Heart right ventricle (tissue), 16 donors: ENCODE measurements around the gene MFNG. TPM values are rescaled to one million over a fixed set of nuclear protein-coding genes. Genes with fewer than 3 reads are reported as not detected.
A peak's percentile ranks its signal among the peaks of the same experiment; 100 is the strongest.

Experiments
- ATAC-seq, 8 donors: fragments of 200-7000 bp; cut with Tn5 transposase; one replicate each; pipeline ENCODE4 v1.9.1; 2020; ENCODE audit warnings: mild to moderate bottlenecking in 8 of 8, moderate library complexity in 8 of 8, moderate number of reproducible peaks in 1 of 8
- DNase-seq, 2 donors: peaks; one replicate each; pipeline ENCODE4 v3.0.0-alpha.2; 2020
- H3K27ac ChIP-seq, 10 donors: fragments of 200-600 bp; sonication (generic) in 2 of 10; one replicate each; pipeline versions ENCODE4 v1.5.0 to v1.8.0; 2020 to 2022; ENCODE audit warnings: mild to moderate bottlenecking in 3 of 10
- H3K27me3 ChIP-seq, 7 donors: fragments of 200-600 bp; one replicate each; pipeline ENCODE4 v1.8.0; 2021 to 2022; ENCODE audit warnings: mild to moderate bottlenecking in 2 of 7
- H3K36me3 ChIP-seq, 9 donors: fragments of 200-600 bp; sonication (generic) in 1 of 9; one replicate each; pipeline versions ENCODE4 v1.5.0 to v1.8.0; 2020 to 2022; ENCODE audit warnings: mild to moderate bottlenecking in 2 of 9
- H3K4me1 ChIP-seq, 9 donors: fragments of 200-600 bp; sonication (generic) in 1 of 9; one replicate each; pipeline versions ENCODE4 v1.5.0 to v1.8.0; 2020 to 2022; ENCODE audit warnings: mild to moderate bottlenecking in 4 of 9
- H3K4me3 ChIP-seq, 10 donors: fragments of 200-600 bp; sonication (generic) in 2 of 10; one replicate each; pipeline versions ENCODE4 v1.5.0 to v1.8.0; 2020 to 2022; ENCODE audit warnings: mild to moderate bottlenecking in 7 of 10, moderate library complexity in 2 of 10
- H3K9me3 ChIP-seq, 11 donors: fragments of 200-600 bp in 10 of 11; sonication (generic) in 2 of 11; one replicate each; pipeline versions ENCODE4 v1.5.0 to v1.8.0; 2013 to 2022; ENCODE audit warnings: mild to moderate bottlenecking in 2 of 11, control low read depth in 1 of 11, moderate library complexity in 1 of 11
- WGBS, 2 donors: extraction: QIAGEN DNeasy Blood & Tissue Kit; methylation state at CpG; one replicate each; pipeline ENCODE4 v1.1.7; 2013; ENCODE audit warnings: inconsistent platforms in 1 of 2; 5-methylcytosine and 5-hydroxymethylcytosine counted together
- intact Hi-C, 10 donors: fragments of 100-400 bp; cut with DNase I; formaldehyde crosslinking; loops; one replicate each; pipeline versions ENCODE4 v1.11.1 to v1.14.2; 2022
- polyA plus RNA-seq, 2 donors: library from polyadenylated mRNA; stranded (reverse); fragments of 200-250 nt; gene quantifications; one replicate each; pipeline ENCODE4 v1.2.3, GENCODE V29; 2013
- total RNA-seq, 10 donors: library from RNA; stranded (reverse); fragmentation: NEBNext Ultra II Directional in 3 of 10; extraction: Animal tissue kit (Norgen Biotek cat#: 25700) in 3 of 10; gene quantifications; one replicate each; pipeline versions ENCODE4 v1.2.1 to v1.2.4, GENCODE V29; 2021 to 2023
- TF ChIP-seq, protein P1 (sequence below), 9 donors: fragments of 200-600 bp; sonication (generic) in 2 of 9; IDR thresholded peaks; one replicate each; pipeline versions ENCODE4 v1.5.0 to v1.8.0; 2021 to 2022; ENCODE audit warnings: antibody characterized with exemption in 9 of 9, mild to moderate bottlenecking in 5 of 9, moderate library complexity in 1 of 9
- donor health status: Arrhythmogenic right ventricular cardiomyopathy.
- donor health status: ischemic (EF 13 %, LVEDD 7.1; RV severe dilation, severe dysfunction).
- donor health status: healthy with polysubstance abuse.
- donor health status: DM: no; HTN: yes; CAD: no.
- donor health status: DM: no; HTN: no; CAD: no.
- donor health status: ischemic (EF 25% LVEDD 6.9; RV normal size, moderate dysfunction).
- donor health status: ischemic (EF 25% LVEDD 5.7; RV mildly dilated, moderate dysfunction).
- donor health status: healthy.
- donor health status: DM: yes; HTN: yes; CAD: no.
- donor health status: Ischemic cardiomyopathy.
- donor health status: ischemic (EF 35%, LVEDD 5.7; RV mildly dilated, moderate dysfunction).
- donor health status: nonischemic (EF 11% LVEDD 7.7; RV severe dilation, severe dysfunction).
- donor health status: DM: yes; HTN: yes; CAD: no.
- donor health status: PGD.
- donor health status: ischemic (EF 29% LVEDD 5.4; RV normal size, mild dysfunction).
- donor health status: nonischemic (EF 23%, LVEDD 6.1; RV moderate dilation, normal function).

MFNG gene
- total and polyA plus RNA-seq, 12 donors = 5.1 to 19.4 (median 8.8) TPM

DNA sequence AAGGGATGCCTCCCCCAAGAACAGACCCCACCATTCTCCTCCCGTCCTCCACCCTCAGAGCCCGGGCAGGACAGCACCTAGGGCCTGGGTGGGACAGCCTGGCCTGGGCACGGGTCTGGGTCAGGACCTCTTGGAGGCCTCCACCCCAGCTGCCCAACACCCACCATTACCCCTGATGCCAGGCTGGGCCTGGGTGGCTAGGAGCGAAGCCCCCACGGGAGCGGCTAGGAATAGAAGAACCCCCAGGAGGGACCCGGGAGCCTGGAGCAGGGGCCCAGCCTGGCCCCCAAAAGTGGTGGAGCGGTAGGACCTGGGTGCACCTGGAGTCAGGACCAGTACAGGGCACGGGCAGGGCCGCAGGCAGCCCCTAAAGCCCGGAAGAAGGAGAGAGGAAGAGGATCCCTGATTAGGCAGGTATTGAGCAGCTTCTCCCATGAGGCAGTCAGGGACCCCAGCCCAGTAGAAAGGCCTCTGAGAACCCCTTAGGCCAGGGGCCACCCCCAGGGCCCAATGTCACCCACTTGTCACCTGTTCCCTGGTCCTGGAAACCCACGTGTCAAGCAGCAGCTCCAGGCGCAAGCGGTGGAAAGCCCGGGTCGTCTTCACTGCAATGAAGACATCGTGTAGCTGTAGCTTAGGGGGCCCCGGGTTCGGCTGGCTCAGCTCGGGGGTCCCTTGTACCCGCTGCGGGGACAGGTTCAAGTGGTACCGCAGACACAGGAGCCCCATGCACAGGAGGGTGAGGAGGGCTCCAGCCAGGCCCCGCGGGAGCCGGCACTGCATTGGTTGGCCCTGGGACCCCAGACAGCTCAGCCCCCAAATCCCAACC lies 575 bp downstream of the MFNG start:
- Histone ChIP-seq H3K27me3 (peaks cover 0 to 20% (median 0%) of the 10 kb centered on the region in 7 donors), H3K9me3 (no peaks in the 10 kb centered on the region), H3K27ac (peak overlapping the region; percentile 68 to 97 (median 86)), H3K4me3 (peak overlapping the region in 9 of 10 donors; percentile 34 to 74 (median 53)), H3K36me3 (peaks cover 0 to 16% (median 0%) of the 10 kb centered on the region in 9 donors), H3K4me1 (peaks cover 0 to 44% (median 33%) of the 10 kb centered on the region in 9 donors)
- no peak for DNase-seq
- 54 to 57% methylated on average over 26 of the region's 26 CpGs for WGBS, 2 donors
- TF ChIP-seq, protein P1, sequence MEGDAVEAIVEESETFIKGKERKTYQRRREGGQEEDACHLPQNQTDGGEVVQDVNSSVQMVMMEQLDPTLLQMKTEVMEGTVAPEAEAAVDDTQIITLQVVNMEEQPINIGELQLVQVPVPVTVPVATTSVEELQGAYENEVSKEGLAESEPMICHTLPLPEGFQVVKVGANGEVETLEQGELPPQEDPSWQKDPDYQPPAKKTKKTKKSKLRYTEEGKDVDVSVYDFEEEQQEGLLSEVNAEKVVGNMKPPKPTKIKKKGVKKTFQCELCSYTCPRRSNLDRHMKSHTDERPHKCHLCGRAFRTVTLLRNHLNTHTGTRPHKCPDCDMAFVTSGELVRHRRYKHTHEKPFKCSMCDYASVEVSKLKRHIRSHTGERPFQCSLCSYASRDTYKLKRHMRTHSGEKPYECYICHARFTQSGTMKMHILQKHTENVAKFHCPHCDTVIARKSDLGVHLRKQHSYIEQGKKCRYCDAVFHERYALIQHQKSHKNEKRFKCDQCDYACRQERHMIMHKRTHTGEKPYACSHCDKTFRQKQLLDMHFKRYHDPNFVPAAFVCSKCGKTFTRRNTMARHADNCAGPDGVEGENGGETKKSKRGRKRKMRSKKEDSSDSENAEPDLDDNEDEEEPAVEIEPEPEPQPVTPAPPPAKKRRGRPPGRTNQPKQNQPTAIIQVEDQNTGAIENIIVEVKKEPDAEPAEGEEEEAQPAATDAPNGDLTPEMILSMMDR (IDR thresholded peaks at IDR 0.05) = no peak
- peak in 6 of 8 donors; percentile 1 to 5 (median 4) for ATAC-seq
- intact Hi-C loops = loop anchor here in 1 of 10 donors (2.0 kb wide), 1 partner anchor 15 kb away; no protein-coding TSS in a partner anchor

DNA sequence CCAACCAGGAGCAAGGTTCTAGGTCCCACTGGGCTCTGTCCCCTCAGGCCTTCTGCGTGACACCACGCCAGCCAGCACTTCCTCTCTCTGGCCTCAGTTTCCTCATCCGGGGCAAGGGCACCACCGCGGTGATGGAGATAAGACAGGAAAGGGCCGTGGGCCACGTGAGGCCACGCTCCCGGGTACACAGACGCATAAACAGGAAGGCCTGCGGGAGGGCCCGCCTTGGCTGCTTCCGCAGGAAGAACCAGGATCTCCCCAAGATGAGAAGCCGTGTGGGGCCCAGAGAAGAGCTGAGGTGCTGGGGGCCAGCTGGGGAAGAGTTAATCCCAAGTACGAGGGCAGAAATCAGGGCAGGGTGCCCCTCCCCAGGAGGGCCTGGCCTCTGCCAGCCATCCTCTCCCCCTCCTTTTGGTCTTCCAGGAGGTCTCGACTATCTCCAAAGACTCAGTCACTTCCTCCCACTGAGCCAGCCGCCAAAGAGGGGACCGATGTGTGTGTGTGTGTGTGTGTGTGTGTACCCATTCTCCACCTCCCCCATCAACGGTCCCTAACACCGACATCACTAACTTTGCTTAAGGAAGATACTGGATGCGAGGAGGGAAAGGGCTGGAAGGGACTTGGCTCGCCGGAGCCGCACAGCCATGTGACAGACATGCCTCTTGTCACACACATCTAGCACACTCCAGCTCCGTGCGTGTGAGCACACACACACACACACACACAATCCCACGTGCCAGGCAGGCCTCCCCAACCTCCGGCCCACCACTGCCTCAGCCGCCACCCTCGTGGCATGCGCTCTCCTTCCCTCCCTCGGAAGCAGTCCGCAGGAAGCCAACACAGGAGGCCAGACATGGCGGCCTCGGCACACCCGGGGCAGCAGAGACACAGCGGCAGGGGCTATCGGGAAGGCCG lies 1.4 kb downstream of the MFNG start:
- 51 to 55% methylated on average over 39 of the region's 39 CpGs for WGBS, 2 donors
- ATAC-seq = peak; percentile 52 to 82 (median 70)

DNA sequence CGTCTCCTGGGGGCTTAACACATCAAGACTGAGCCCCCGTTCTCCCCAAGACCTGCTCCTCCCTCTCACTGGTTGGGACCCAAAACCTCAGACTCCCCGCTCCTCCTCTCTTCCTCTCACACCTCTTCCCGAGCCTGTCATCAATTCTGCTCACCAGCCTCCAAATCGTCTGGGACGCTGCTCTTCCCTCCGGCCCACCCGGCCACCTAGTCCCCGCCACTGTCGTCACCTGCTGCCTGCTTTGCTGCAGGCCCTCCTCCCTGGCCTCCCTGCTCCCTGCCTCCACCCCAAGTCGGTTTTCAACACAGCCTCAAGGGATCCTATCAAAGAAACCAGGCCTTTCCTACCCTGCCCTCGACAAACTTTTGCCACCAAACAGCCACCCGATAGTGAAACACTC lies 3.1 kb downstream of the MFNG start:
- peak overlapping the region in 7 of 10 donors; percentile 23 to 97 (median 86) for H3K27ac ChIP-seq
- peaks cover 0 to 21% (median 0%) of the 10 kb centered on the region in 7 donors for H3K27me3 ChIP-seq
- peaks cover 0 to 44% (median 33%) of the 10 kb centered on the region in 9 donors for H3K4me1 ChIP-seq
- WGBS, 2 donors = 58 to 71% methylated on average over 13 of the region's 13 CpGs
- peaks cover 0 to 25% (median 0%) of the 10 kb centered on the region in 9 donors for H3K36me3 ChIP-seq
- no peaks in the 10 kb centered on the region for H3K9me3 ChIP-seq
- DNase-seq (no peak), ATAC-seq (no peak)
- peak overlapping the region in 2 of 10 donors; percentile 13 to 57 for H3K4me3 ChIP-seq
- intact Hi-C loops = no loop called here
- TF ChIP-seq, protein P1 (IDR thresholded peaks at IDR 0.05) = no peak

More for the DNA sequence above, 1.4 kb downstream of the MFNG start:
- H3K9me3 ChIP-seq = no peaks in the 10 kb centered on the region
- intact Hi-C loops = no loop called here
- H3K27ac ChIP-seq = peak overlapping the region; percentile 68 to 97 (median 86)
- TF ChIP-seq, protein P1 (IDR thresholded peaks at IDR 0.05) = no peak
- H3K36me3 ChIP-seq = peaks cover 0 to 13% (median 0%) of the 10 kb centered on the region in 9 donors
- DNase-seq = peak; percentile 63 to 75
- H3K27me3 ChIP-seq = peaks cover 0 to 16% (median 0%) of the 10 kb centered on the region in 7 donors
- peak overlapping the region in 9 of 10 donors; percentile 34 to 74 (median 53) for H3K4me3 ChIP-seq
- H3K4me1 ChIP-seq = peaks cover 0 to 44% (median 33%) of the 10 kb centered on the region in 9 donors

DNA sequence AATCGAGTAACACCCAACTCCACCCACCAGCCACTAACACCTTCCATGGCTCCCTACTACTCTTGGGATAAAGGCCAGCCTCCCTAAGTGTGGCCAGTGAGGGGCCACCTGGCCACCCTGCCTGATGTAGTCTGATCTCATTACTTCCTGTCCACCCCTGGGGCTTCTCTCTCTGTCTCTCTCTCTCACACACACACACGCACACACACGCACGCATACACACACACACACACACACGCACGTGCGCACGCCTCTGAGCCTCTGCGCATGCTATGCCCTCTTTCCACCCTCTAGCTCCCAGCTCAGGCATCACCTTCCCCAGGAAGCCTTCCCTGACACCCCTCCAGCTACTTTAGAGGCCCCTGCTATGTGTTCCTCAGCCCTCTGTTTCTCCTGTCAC lies 3.9 kb downstream of the MFNG start:
- peaks cover 0 to 43% (median 33%) of the 10 kb centered on the region in 9 donors for H3K4me1 ChIP-seq
- 79 to 84% methylated on average over 9 of the region's 9 CpGs for WGBS, 2 donors
- H3K4me3 ChIP-seq = no peak overlapping the region
- TF ChIP-seq, protein P1 (IDR thresholded peaks at IDR 0.05) = no peak
- H3K9me3 ChIP-seq = no peaks in the 10 kb centered on the region
- no peak overlapping the region for H3K27ac ChIP-seq
- no peak for ATAC-seq
- peaks cover 0 to 33% (median 0%) of the 10 kb centered on the region in 9 donors for H3K36me3 ChIP-seq
- intact Hi-C loops = no loop called here
- DNase-seq = no peak
- H3K27me3 ChIP-seq = peaks cover 0 to 28% (median 0%) of the 10 kb centered on the region in 7 donors
